SH-SY5Y (cell line): ENCODE results near the gene WIZ.

Source experiments
- GATA2 ChIP-seq: IDR thresholded peaks from 2 replicates; pipeline ENCODE4 v1.6.1; 2011; ENCODE audit warnings: mild to moderate bottlenecking, low read depth, low read length
- GATA3 ChIP-seq: IDR thresholded peaks from 2 replicates; pipeline ENCODE4 v1.6.1; 2011; ENCODE audit warnings: low read depth, mild to moderate bottlenecking, low read length, moderate library complexity

The WIZ gene

GRCh38 chr19:15374105-15374651 is 75.6 kb downstream of the WIZ start:
- TF ChIP-seq GATA2 (no peak), GATA3 (no peak)

GRCh38 chr19:15373644-15374043 is 76.1 kb downstream of the WIZ start:
- TF ChIP-seq GATA2 (no peak), GATA3 (no peak)

GRCh38 chr19:15372891-15373301 is 76.9 kb downstream of the WIZ start:
- no peak for TF ChIP-seq GATA2
- no peak for TF ChIP-seq GATA3

- no peak for TF ChIP-seq GATA3
- TF ChIP-seq GATA2: no peak
These were observed 77.3 kb downstream of the WIZ start for GRCh38 chr19:15372470-15372869.

- TF ChIP-seq GATA3 (no peak), GATA2 (no peak)
These were observed 77.9 kb downstream of the WIZ start for GRCh38 chr19:15371786-15372380.

- TF ChIP-seq GATA2 (no peak), GATA3 (no peak)
These were observed 78.6 kb downstream of the WIZ start for GRCh38 chr19:15371119-15371518.
